K562 (cell line): ENCODE measurements around the gene SAMD8. TPM values are rescaled to one million over a fixed set of nuclear protein-coding genes. Genes with fewer than 3 reads are reported as not detected.
A peak's percentile ranks its signal among the peaks of the same experiment; 100 is the strongest.

Experiments used
- ATAC-seq: fragments of 200-7000 bp; cut with Tn5 transposase; 3 replicates; pipeline ENCODE4 v1.9.1; 2020; ENCODE audit warnings: moderate library complexity
- BruUV-seq: library from RNA; stranded (reverse); fragments of 400-500 nt; replicated peaks from 2 replicates; lab custom pipeline; 2021; lab: Mats Ljungman, UMichigan
- CTCF ChIA-PET: fragments of 300-600 bp; formaldehyde crosslinking; extraction: SDS; loops from one replicate; lab custom pipeline; 2021; ENCODE audit warnings: low intra/inter-chr PET ratio; lab: Yijun Ruan, JAX
- POLR2A ChIA-PET: fragments of 300-600, 350-650 bp; sonication (Branson Sonifier 250); formaldehyde crosslinking; extraction: SDS; loops from one replicate; lab custom pipeline; 2021; ENCODE audit warnings: antibody characterized with exemption, inconsistent platforms; lab: Yijun Ruan, JAX
- DNase-seq, 4 experiments: peaks; one replicate each; pipeline versions ENCODE4 v3.0.0 to v3.0.0-alpha.2; 2011 to 2018; ENCODE audit warnings: low spot score in 3 of 4, mixed read lengths in 3 of 4; ENCODE audit errors: extremely low read depth in 1 of 4
- FAIRE-seq: peaks from 2 replicates; lab custom pipeline; 2011; peaks lifted over from hg19 to GRCh38; lab: Jason Lieb, UNC
- H2AFZ ChIP-seq: 2 replicates; pipeline ENCODE4 v1.6.0; 2011; ENCODE audit warnings: low read depth, low read length, control low read depth, inconsistent platforms
- H3K27ac ChIP-seq: fragments of 200-600 bp; 3 replicates; pipeline ENCODE4 v1.8.0; 2011; ENCODE audit warnings: low read depth, mild to moderate bottlenecking, control low read depth, inconsistent platforms, low read length, moderate library complexity, mixed read lengths; ENCODE audit errors: extremely low read depth
- H3K27me3 ChIP-seq, 2 experiments: fragments of 300-600 bp in 1 of 2; 2 replicates in 1 of 2; 3 replicates in 1 of 2; pipeline versions ENCODE4 v1.6.0 to v1.8.0; 2011; ENCODE audit warnings: inconsistent platforms in 2 of 2, low read length in 2 of 2, mild to moderate bottlenecking in 1 of 2, mixed read lengths in 1 of 2, moderate library complexity in 1 of 2; ENCODE audit not compliant: control insufficient read depth in 2 of 2, insufficient read depth in 2 of 2
- H3K36me3 ChIP-seq: fragments of 300-600 bp; 3 replicates; pipeline ENCODE4 v1.8.0; 2011; ENCODE audit warnings: mild to moderate bottlenecking, low read length, inconsistent platforms; ENCODE audit not compliant: control insufficient read depth, insufficient read depth
- H3K4me1 ChIP-seq, 2 experiments: fragments of 200-600 bp in 1 of 2; replicated peaks in 1 of 2; 2 replicates in 1 of 2; 3 replicates in 1 of 2; pipeline versions ENCODE4 v1.5.1 to v1.8.0; 2011; ENCODE audit warnings: inconsistent platforms in 2 of 2, low read length in 2 of 2, mild to moderate bottlenecking in 1 of 2, mixed read lengths in 1 of 2, moderate library complexity in 1 of 2; ENCODE audit not compliant: control insufficient read depth in 2 of 2, insufficient read depth in 2 of 2
- H3K4me2 ChIP-seq: 2 replicates; pipeline ENCODE4 v1.6.1; 2011; ENCODE audit warnings: low read length, control low read depth, inconsistent platforms, mixed read lengths; ENCODE audit not compliant: insufficient read depth
- H3K4me3 ChIP-seq: fragments of 200-600 bp; sonication (generic), shearing (Covaris generic); 2 replicates; pipeline ENCODE4 v1.5.1; 2016; ENCODE audit warnings: control low read depth, inconsistent platforms
- H3K79me2 ChIP-seq: fragments of 200-600 bp; 3 replicates; pipeline ENCODE4 v1.8.0; 2011; ENCODE audit warnings: low read length, inconsistent platforms; ENCODE audit not compliant: control insufficient read depth, insufficient read depth
- H3K9ac ChIP-seq, 2 experiments: 2 replicates each; pipeline versions ENCODE4 v1.6.0 to v1.6.1; 2011; ENCODE audit warnings: low read depth in 2 of 2, low read length in 2 of 2, control low read depth in 1 of 2, inconsistent platforms in 1 of 2, mild to moderate bottlenecking in 1 of 2, mixed read lengths in 1 of 2; ENCODE audit not compliant: insufficient read depth in 1 of 2
- H3K9me1 ChIP-seq: one replicate; pipeline ENCODE4 v1.6.0; 2011; ENCODE audit warnings: inconsistent platforms, mild to moderate bottlenecking, low read length, moderate library complexity; ENCODE audit not compliant: control insufficient read depth, insufficient read depth
- H3K9me3 ChIP-seq: replicated peaks from 2 replicates; pipeline ENCODE4 v1.5.1; 2011; ENCODE audit warnings: low read depth, low read length, inconsistent platforms; ENCODE audit not compliant: control insufficient read depth, insufficient read depth
- H4K20me1 ChIP-seq: replicated peaks from 2 replicates; pipeline ENCODE4 v1.6.1; 2011; ENCODE audit warnings: low read length, inconsistent platforms, mixed read lengths; ENCODE audit not compliant: control insufficient read depth, insufficient read depth
- C11orf30 ChIP-seq: fragments of 450-650 bp; IDR thresholded peaks from 2 replicates; pipeline ENCODE4 v1.6.1; 2016; ENCODE audit warnings: low read depth, mild to moderate bottlenecking
- CCNT2 ChIP-seq: IDR thresholded peaks from 2 replicates; pipeline ENCODE4 v1.6.1; 2011; ENCODE audit warnings: borderline replicate concordance, low read depth, mild to moderate bottlenecking, moderate library complexity, mixed read lengths, low read length; ENCODE audit not compliant: insufficient read length; ENCODE audit errors: extremely low read depth
- CXXC5 ChIP-seq: fragments of 250-450 bp; sonication (Bioruptor Pico); IDR thresholded peaks from 2 replicates; pipeline ENCODE4 v1.8.0; 2022; ENCODE audit warnings: inconsistent platforms, mild to moderate bottlenecking, moderate library complexity
- ETV1 ChIP-seq: fragments of 450-650 bp; conservative IDR thresholded peaks from 2 replicates; pipeline ENCODE4 v1.6.1; 2016; ENCODE audit warnings: missing genetic modification characterization, control low read depth, low read depth, missing compliant biosample characterization
- FOXA3 ChIP-seq, 2 experiments: fragments of 450-650 bp in 1 of 2; sonication (generic) in 1 of 2; formaldehyde crosslinking; IDR thresholded peaks in 1 of 2; conservative IDR thresholded peaks in 1 of 2; 2 replicates each; pipeline versions ENCODE4 v1.4.0 to v1.8.0; 2020 to 2022; ENCODE audit warnings: mild to moderate bottlenecking in 2 of 2, missing genetic modification reagents in 1 of 2
- FOXK2 ChIP-seq, 2 experiments: fragments of 450-650 bp; IDR thresholded peaks in 1 of 2; conservative IDR thresholded peaks in 1 of 2; 2 replicates each; pipeline ENCODE4 v1.6.1; 2016; ENCODE audit warnings: low read depth in 2 of 2, mild to moderate bottlenecking in 1 of 2
- KLF10 ChIP-seq: fragments of 250-450 bp; sonication (Bioruptor Pico); IDR thresholded peaks from 2 replicates; pipeline ENCODE4 v1.6.1; 2021; ENCODE audit warnings: matching md5 sums
- MAFF ChIP-seq: IDR thresholded peaks from 2 replicates; pipeline ENCODE4 v1.6.1; 2012; ENCODE audit warnings: low read length, improper control_type of control experiment
- MAFG ChIP-seq: fragments of 450-650 bp; conservative IDR thresholded peaks from 2 replicates; pipeline ENCODE4 v1.6.1; 2016; ENCODE audit warnings: missing genetic modification characterization, missing compliant biosample characterization
- POLR2AphosphoS2 ChIP-seq: IDR thresholded peaks from 2 replicates; pipeline ENCODE4 v1.6.1; 2012; ENCODE audit warnings: low read length, improper control_type of control experiment
- POLR3G ChIP-seq: IDR thresholded peaks from 2 replicates; pipeline ENCODE4 v1.6.1; 2011; ENCODE audit not compliant: insufficient read length, insufficient replicate concordance; ENCODE audit errors: extremely low read depth
- RBM15 ChIP-seq: fragments of 200-400 bp; formaldehyde crosslinking; IDR thresholded peaks from 2 replicates; pipeline ENCODE4 v1.6.1; 2018; ENCODE audit warnings: mild to moderate bottlenecking, low read length, moderate library complexity; ENCODE audit not compliant: insufficient read depth
- SOX6 ChIP-seq: fragments of 450-650 bp; IDR thresholded peaks from 2 replicates; pipeline ENCODE4 v1.6.1; 2014; ENCODE audit warnings: mild to moderate bottlenecking
- ZNF316 ChIP-seq: fragments of 450-650 bp; IDR thresholded peaks from 2 replicates; pipeline ENCODE4 v1.6.1; 2016
- WGBS: fragments of 100-300 bp; shearing (Covaris generic); methylation state at CpG from one replicate; pipeline ENCODE4 v1.1.6; 2016; ENCODE audit warnings: low coverage, mixed read lengths; ENCODE audit not compliant: insufficient coverage; ENCODE audit errors: missing lambda C conversion rate; 5-methylcytosine and 5-hydroxymethylcytosine counted together
- in situ Hi-C: fragments of 300-500 bp; cut with MboI; formaldehyde crosslinking; loops from 4 replicates; pipeline ENCODE4 v1.15.0; 2018; ENCODE audit warnings: inconsistent platforms, mixed read lengths
- intact Hi-C: fragments of 100-400 bp; cut with micrococcal nuclease; formaldehyde crosslinking; loops from 2 replicates; pipeline ENCODE4 v1.14.2; 2022
- polyA plus RNA-seq, 8 experiments: library from polyadenylated mRNA; depleted of rRNA in 4 of 8; stranded (reverse) in 5 of 8; unstranded in 3 of 8; fragments of >200 nt; fragmentation: Nextera tagmentation in 2 of 8; fragmentation: Illumina TruSeq in 1 of 8; extraction: Ambion mirVana in 2 of 8; extraction: Trizol in 1 of 8; gene quantifications; 2 replicates each; pipeline versions ENCODE4 v1.2.1 to v1.2.3, GENCODE V29; 2011 to 2014; ENCODE audit warnings: inconsistent platforms in 1 of 8, missing spikeins in 1 of 8
- total RNA-seq, 7 experiments: library from RNA; depleted of rRNA in 6 of 7; stranded (reverse); fragments of >200 nt in 6 of 7; fragmentation: Illumina TruSeq in 2 of 7; extraction: Trizol in 2 of 7; gene quantifications; 2 replicates each; pipeline versions ENCODE4 v1.2.1 to v1.2.3, GENCODE V29; 2011 to 2021; ENCODE audit warnings: low replicate concordance in 1 of 7
- TF ChIP-seq, protein P1 (sequence below): sonication (generic); formaldehyde crosslinking; IDR thresholded peaks from 2 replicates; pipeline ENCODE4 v1.9.0; 2022; ENCODE audit warnings: mild to moderate bottlenecking, missing genetic modification reagents
- TF ChIP-seq, protein P2 (sequence below): fragments of 250-450 bp; sonication (Bioruptor Pico); IDR thresholded peaks from 2 replicates; pipeline ENCODE4 v1.4.0; 2020; ENCODE audit warnings: mild to moderate bottlenecking, moderate library complexity

The SAMD8 gene
- total and polyA plus RNA-seq, 9 of the 15 experiments (the other 6 are each of a cell fraction or from before 2014, with no cell fraction given) = 2.7 to 16.1 (median 6.2) TPM

DNA sequence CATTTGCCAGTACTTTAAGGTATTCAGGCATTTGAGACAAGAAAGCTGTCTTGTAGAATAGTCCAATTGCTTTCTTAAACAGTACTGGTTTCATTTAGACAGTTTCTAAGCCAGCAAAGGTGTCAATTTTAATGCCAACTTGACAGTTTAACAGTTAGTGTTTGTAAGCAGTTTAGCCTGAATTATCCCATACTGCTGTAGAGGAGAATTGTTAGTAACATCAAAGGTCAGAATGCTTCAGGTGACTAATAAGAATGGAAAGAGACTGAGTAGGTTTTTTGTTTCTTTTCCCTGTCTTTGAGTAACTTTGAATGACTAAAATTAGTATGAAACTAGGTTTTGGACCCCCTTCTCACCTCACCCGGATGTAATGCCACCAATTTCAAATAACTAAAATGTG, 69.6 kb downstream of the SAMD8 start:
- Histone ChIP-seq H3K27ac (no peak overlapping the region), H2AFZ (no peak overlapping the region), H3K9me1 (no peaks in the 10 kb centered on the region), H3K27me3 (no peaks in the 10 kb centered on the region), H3K36me3 (peaks cover 11% of the 10 kb centered on the region), H3K79me2 (no peaks in the 10 kb centered on the region), H3K4me3 (no peak overlapping the region), H3K4me2 (no peak overlapping the region), H3K9me3 (no peaks in the 10 kb centered on the region), H3K9ac (no peak overlapping the region), H3K4me1 (no peaks in the 10 kb centered on the region), H4K20me1 (no peaks in the 10 kb centered on the region)
- no peak for FAIRE-seq
- CTCF ChIA-PET = no interaction called here
- POLR2A ChIA-PET = interaction anchor here (1.1 kb wide), 1 partner anchor 43 kb away, joined by 3 read pairs; no protein-coding TSS in a partner anchor
- no peak for DNase-seq
- no peak for ATAC-seq
- TF ChIP-seq POLR3G = no peak
- TF ChIP-seq CCNT2 = no peak
- TF ChIP-seq, protein P1, sequence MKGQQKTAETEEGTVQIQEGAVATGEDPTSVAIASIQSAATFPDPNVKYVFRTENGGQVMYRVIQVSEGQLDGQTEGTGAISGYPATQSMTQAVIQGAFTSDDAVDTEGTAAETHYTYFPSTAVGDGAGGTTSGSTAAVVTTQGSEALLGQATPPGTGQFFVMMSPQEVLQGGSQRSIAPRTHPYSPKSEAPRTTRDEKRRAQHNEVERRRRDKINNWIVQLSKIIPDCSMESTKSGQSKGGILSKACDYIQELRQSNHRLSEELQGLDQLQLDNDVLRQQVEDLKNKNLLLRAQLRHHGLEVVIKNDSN (CRISPR knock-in tag) = no peak
- no peak for TF ChIP-seq FOXK2 (conservative IDR thresholded peaks at IDR 0.05 in 1 of 2, IDR thresholded peaks at IDR 0.05 in 1 of 2; ENCODE audit: low read depth in 2 of 2)
- TF ChIP-seq CXXC5 (CRISPR knock-in tag) = no peak
- no peak for TF ChIP-seq ETV1
- TF ChIP-seq SOX6 = no peak
- no peak for TF ChIP-seq POLR2AphosphoS2
- no peak for TF ChIP-seq KLF10 (CRISPR knock-in tag)
- peak; percentile 74 for TF ChIP-seq C11orf30
- TF ChIP-seq MAFF = peak; percentile 25; the same call in 1 of the 2 replicates
- TF ChIP-seq ZNF316 = peak; percentile 85
- no peak for TF ChIP-seq RBM15
- TF ChIP-seq MAFG (tag) = peak; percentile 45
- TF ChIP-seq FOXA3 (CRISPR knock-in tag; conservative IDR thresholded peaks at IDR 0.05 in 1 of 2, IDR thresholded peaks at IDR 0.05 in 1 of 2) = no peak
- TF ChIP-seq, protein P2, sequence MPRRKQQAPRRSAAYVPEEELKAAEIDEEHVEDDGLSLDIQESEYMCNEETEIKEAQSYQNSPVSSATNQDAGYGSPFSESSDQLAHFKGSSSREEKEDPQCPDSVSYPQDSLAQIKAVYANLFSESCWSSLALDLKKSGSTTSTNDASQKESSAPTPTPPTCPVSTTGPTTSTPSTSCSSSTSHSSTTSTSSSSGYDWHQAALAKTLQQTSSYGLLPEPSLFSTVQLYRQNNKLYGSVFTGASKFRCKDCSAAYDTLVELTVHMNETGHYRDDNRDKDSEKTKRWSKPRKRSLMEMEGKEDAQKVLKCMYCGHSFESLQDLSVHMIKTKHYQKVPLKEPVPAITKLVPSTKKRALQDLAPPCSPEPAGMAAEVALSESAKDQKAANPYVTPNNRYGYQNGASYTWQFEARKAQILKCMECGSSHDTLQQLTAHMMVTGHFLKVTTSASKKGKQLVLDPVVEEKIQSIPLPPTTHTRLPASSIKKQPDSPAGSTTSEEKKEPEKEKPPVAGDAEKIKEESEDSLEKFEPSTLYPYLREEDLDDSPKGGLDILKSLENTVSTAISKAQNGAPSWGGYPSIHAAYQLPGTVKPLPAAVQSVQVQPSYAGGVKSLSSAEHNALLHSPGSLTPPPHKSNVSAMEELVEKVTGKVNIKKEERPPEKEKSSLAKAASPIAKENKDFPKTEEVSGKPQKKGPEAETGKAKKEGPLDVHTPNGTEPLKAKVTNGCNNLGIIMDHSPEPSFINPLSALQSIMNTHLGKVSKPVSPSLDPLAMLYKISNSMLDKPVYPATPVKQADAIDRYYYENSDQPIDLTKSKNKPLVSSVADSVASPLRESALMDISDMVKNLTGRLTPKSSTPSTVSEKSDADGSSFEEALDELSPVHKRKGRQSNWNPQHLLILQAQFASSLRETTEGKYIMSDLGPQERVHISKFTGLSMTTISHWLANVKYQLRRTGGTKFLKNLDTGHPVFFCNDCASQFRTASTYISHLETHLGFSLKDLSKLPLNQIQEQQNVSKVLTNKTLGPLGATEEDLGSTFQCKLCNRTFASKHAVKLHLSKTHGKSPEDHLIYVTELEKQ = no peak
- intact Hi-C loops = no loop called here
- in situ Hi-C loops = no loop called here
- 85% methylated on average over 1 of the region's 1 CpG for WGBS
- BruUV-seq = no TSS peak
